ENCODE results near the gene FEZF1. TPM values are rescaled to one million over a fixed set of nuclear protein-coding genes. Genes with fewer than 3 reads are reported as not detected.

FEZF1 gene
- total and polyA plus RNA-seq, 2 of the 4 experiments (the other 2 are of a cell fraction): not detected

DNA sequence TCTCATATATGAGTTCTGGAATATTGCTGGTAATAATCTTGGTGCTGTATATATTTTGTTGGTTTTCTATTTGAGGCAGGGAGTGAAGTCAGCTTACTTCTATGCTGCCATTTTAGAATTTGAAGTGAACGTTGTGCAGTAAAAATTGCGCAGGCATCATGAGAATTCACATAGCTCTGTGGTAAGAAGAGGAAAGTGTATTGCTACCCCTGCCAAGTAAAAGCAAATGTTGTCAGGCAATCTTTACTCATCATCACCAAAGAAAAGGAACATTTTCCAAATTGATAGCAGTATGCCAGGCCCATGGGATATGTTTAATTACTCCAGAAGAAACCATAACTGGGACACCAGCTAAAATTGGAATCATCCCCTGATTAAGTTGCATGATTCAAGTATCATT lies 13.4 kb downstream of the FEZF1 start:
- no peak overlapping the region for H2BK15ac ChIP-seq (ENCODE audit: low read depth, low read length)
- H3K4me3 ChIP-seq (ENCODE audit: insufficient read depth, low read depth, low read length): no peak overlapping the region
- no peak overlapping the region for H2BK5ac ChIP-seq (ENCODE audit: low read depth, low read length, poor library complexity, severe bottlenecking)
- ChIA-PET POLR2A (ENCODE audit: unreplicated experiment) (no interaction called here), CTCF (no interaction called here)
- H4K8ac ChIP-seq (ENCODE audit: low read depth in 2 of 2, low read length in 2 of 2): no peak overlapping the region
- H4K5ac ChIP-seq (ENCODE audit: low read depth, low read length): no peak overlapping the region
- ATAC-seq (ENCODE audit: low read depth) (no peak), DNase-seq (no peak)
- no peaks in the 10 kb centered on the region for H3K9me3 ChIP-seq (ENCODE audit: control insufficient read depth, insufficient read depth, low read length)
- H2BK120ac ChIP-seq (ENCODE audit: low read depth, low read length): no peak overlapping the region
- no peaks in the 10 kb centered on the region for H3K4me1 ChIP-seq (ENCODE audit: control insufficient read depth, insufficient read depth, low read length)
- H3K14ac ChIP-seq (replicated peaks; ENCODE audit: low read depth, low read length): no peak overlapping the region
- BruUV-seq (replicated peaks): no TSS peak
- H3K36me3 ChIP-seq (ENCODE audit: control insufficient read depth, insufficient read depth, low read length): no peaks in the 10 kb centered on the region
- no peak overlapping the region for H3K4ac ChIP-seq (ENCODE audit: low read depth, low read length)
- no peak overlapping the region for H3K23ac ChIP-seq (ENCODE audit: low read depth, low read length)
- no peak overlapping the region for H2BK20ac ChIP-seq (ENCODE audit: low read depth, low read length)
- dilution Hi-C loops (cut with HindIII; ENCODE audit: low sequenced_read_pairs, unreplicated experiment) (no loop called here), intact Hi-C loops (cut with micrococcal nuclease) (no loop called here), in situ Hi-C loops (cut with MboI; ENCODE audit: low sequenced_read_pairs) (no loop called here)
- H3K79me1 ChIP-seq (ENCODE audit: low read depth in 1 of 2, low read length in 2 of 2): no peaks in the 10 kb centered on the region
- no CpG with 5 or more reads among the region's 2 CpGs for WGBS, 2 experiments (ENCODE audit: extremely low coverage in 2 of 2, insufficient read length in 1 of 2)
- no peaks in the 10 kb centered on the region for H3K27me3 ChIP-seq (ENCODE audit: control insufficient read depth, insufficient read depth, low read length)
- H2AFZ ChIP-seq (replicated peaks; ENCODE audit: low read length, poor library complexity): no peak overlapping the region
- no peak overlapping the region for H3K27ac ChIP-seq (ENCODE audit: insufficient read depth, low read length)
- H3K9me1 ChIP-seq (ENCODE audit: insufficient read depth, low read length): no peaks in the 10 kb centered on the region
- no peak overlapping the region for H3K18ac ChIP-seq (ENCODE audit: low read depth, low read length)
- no peak overlapping the region for H3K4me2 ChIP-seq (ENCODE audit: low read depth, low read length)
- H2AK9ac ChIP-seq (replicated peaks; ENCODE audit: low read depth, low read length, poor library complexity): no peak overlapping the region
- H4K91ac ChIP-seq (ENCODE audit: insufficient read depth, low read depth, low read length): no peak overlapping the region
- no peak overlapping the region for H3K9ac ChIP-seq (ENCODE audit: low read depth, low read length)
- TF ChIP-seq CEBPB (IDR thresholded peaks at IDR 0.05; ENCODE audit: low read depth, low read length): no peak
- TF ChIP-seq CHD1 (IDR thresholded peaks at IDR 0.05; ENCODE audit: low read depth, low read length): no peak
- no peak for TF ChIP-seq RAD21 (IDR thresholded peaks at IDR 0.05; ENCODE audit: low read length)
- TF ChIP-seq RCOR1 (IDR thresholded peaks at IDR 0.05; ENCODE audit: insufficient replicate concordance, low read length): no peak
- TF ChIP-seq POLR2A (IDR thresholded peaks at IDR 0.05; ENCODE audit: low read depth, low read length): no peak
- no peak for TF ChIP-seq MAZ (IDR thresholded peaks at IDR 0.05; ENCODE audit: borderline replicate concordance, low read depth, low read length)
- TF ChIP-seq MAFK (IDR thresholded peaks at IDR 0.05; ENCODE audit: low read depth, low read length): no peak
- TF ChIP-seq, protein P1, sequence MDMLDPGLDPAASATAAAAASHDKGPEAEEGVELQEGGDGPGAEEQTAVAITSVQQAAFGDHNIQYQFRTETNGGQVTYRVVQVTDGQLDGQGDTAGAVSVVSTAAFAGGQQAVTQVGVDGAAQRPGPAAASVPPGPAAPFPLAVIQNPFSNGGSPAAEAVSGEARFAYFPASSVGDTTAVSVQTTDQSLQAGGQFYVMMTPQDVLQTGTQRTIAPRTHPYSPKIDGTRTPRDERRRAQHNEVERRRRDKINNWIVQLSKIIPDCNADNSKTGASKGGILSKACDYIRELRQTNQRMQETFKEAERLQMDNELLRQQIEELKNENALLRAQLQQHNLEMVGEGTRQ (IDR thresholded peaks at IDR 0.05; ENCODE audit: low read depth, low read length): no peak
- TF ChIP-seq BHLHE40 (IDR thresholded peaks at IDR 0.05; ENCODE audit: low read depth, low read length): no peak
- no peak for TF ChIP-seq ELK1 (IDR thresholded peaks at IDR 0.05; ENCODE audit: borderline replicate concordance, low read depth, low read length)
- TF ChIP-seq NFE2L2 (IDR thresholded peaks at IDR 0.05; ENCODE audit: low read depth, low read length): no peak
- no peak for TF ChIP-seq FOS (IDR thresholded peaks at IDR 0.05; ENCODE audit: low read depth, low read length)
- H3K56ac ChIP-seq (ENCODE audit: extremely low read depth, insufficient read depth, low read length): no peak overlapping the region
- no peak overlapping the region for H2AK5ac ChIP-seq (ENCODE audit: low read depth, low read length)
- H4K20me1 ChIP-seq (ENCODE audit: insufficient read depth, low read length): no peaks in the 10 kb centered on the region

Data from IMR-90 (cell line).